Endothelial cell of umbilical vein (primary cell): Measurements from ENCODE around the gene LPP. TPM values are rescaled to one million over a fixed set of nuclear protein-coding genes. Genes with fewer than 3 reads are reported as not detected.

ENCODE experiments used
- BruUV-seq: library from RNA; stranded (reverse); fragments of 400-500 nt; replicated peaks from 2 replicates; lab custom pipeline; 2021; lab: Mats Ljungman, UMichigan
- CTCF ChIA-PET: fragments of 300-600, 350-600 bp; sonication (Branson Sonifier 250); formaldehyde crosslinking; loops from one replicate; lab custom pipeline; 2021; ENCODE audit warnings: antibody characterized with exemption, inconsistent platforms; lab: Charles Lee
- POLR2A ChIA-PET: fragments of 300-600, 350-600 bp; sonication (Branson Sonifier 250); formaldehyde crosslinking; loops from one replicate; lab custom pipeline; 2021; ENCODE audit warnings: antibody characterized with exemption, inconsistent platforms; lab: Charles Lee
- DNase-seq: peaks from one replicate; pipeline ENCODE4 v3.0.0-alpha.2; 2011; ENCODE audit warnings: low read depth, low spot score
- FAIRE-seq: peaks from 2 replicates; lab custom pipeline; 2011; peaks lifted over from hg19 to GRCh38; lab: Jason Lieb, UNC
- H2AFZ ChIP-seq: 2 replicates; pipeline ENCODE4 v1.6.0; 2012; ENCODE audit warnings: low read depth, low read length, control low read depth, inconsistent platforms
- H3K27ac ChIP-seq: 2 replicates; pipeline ENCODE4 v1.5.1; 2011; ENCODE audit warnings: low read depth, mild to moderate bottlenecking, control low read depth, low read length, moderate library complexity; ENCODE audit not compliant: insufficient read depth
- H3K27me3 ChIP-seq, 2 experiments: 2 replicates each; pipeline versions ENCODE4 v1.6.0 to v1.6.1; 2011; ENCODE audit warnings: low read length in 2 of 2, mixed read lengths in 1 of 2; ENCODE audit not compliant: control insufficient read depth in 2 of 2, insufficient read depth in 2 of 2
- H3K36me3 ChIP-seq, 2 experiments: 2 replicates in 1 of 2; 3 replicates in 1 of 2; pipeline ENCODE4 v1.5.1; 2011; ENCODE audit warnings: low read length in 2 of 2, mild to moderate bottlenecking in 1 of 2, moderate library complexity in 1 of 2; ENCODE audit not compliant: control insufficient read depth in 2 of 2, insufficient read depth in 2 of 2; ENCODE audit errors: extremely low read depth in 1 of 2
- H3K4me1 ChIP-seq: 3 replicates; pipeline ENCODE4 v1.5.1; 2011; ENCODE audit warnings: mild to moderate bottlenecking, low read length; ENCODE audit not compliant: control insufficient read depth, insufficient read depth; ENCODE audit errors: extremely low read depth
- H3K4me2 ChIP-seq: 2 replicates; pipeline ENCODE4 v1.6.1; 2011; ENCODE audit warnings: low read length, control low read depth, mixed read lengths; ENCODE audit not compliant: insufficient read depth
- H3K4me3 ChIP-seq, 3 experiments: fragments of 200-600 bp in 1 of 3; sonication (generic), shearing (Covaris generic) in 1 of 3; replicated peaks in 1 of 3; 2 replicates each; pipeline ENCODE4 v1.5.1; 2011 to 2016; ENCODE audit warnings: control low read depth in 3 of 3, low read length in 3 of 3, mild to moderate bottlenecking in 2 of 3, inconsistent platforms in 1 of 3, low read depth in 1 of 3, moderate library complexity in 1 of 3; ENCODE audit not compliant: insufficient read depth in 1 of 3
- H3K79me2 ChIP-seq: 2 replicates; pipeline ENCODE4 v1.6.0; 2012; ENCODE audit warnings: low read length, inconsistent platforms; ENCODE audit not compliant: control insufficient read depth, insufficient read depth
- H3K9ac ChIP-seq: replicated peaks from 2 replicates; pipeline ENCODE3; 2011; ENCODE audit warnings: low read length, control low read depth; ENCODE audit not compliant: insufficient read depth; ENCODE audit errors: extremely low read depth
- H3K9me1 ChIP-seq: replicated peaks from 3 replicates; pipeline ENCODE4 v1.6.0; 2011; ENCODE audit warnings: mild to moderate bottlenecking, low read length; ENCODE audit not compliant: control insufficient read depth, insufficient read depth; ENCODE audit errors: extremely low read depth
- H3K9me3 ChIP-seq: replicated peaks from 2 replicates; pipeline ENCODE4 v1.5.1; 2012; ENCODE audit warnings: low read length, inconsistent platforms; ENCODE audit not compliant: control insufficient read depth, insufficient read depth
- H4K20me1 ChIP-seq: replicated peaks from 2 replicates; pipeline ENCODE3; 2011; ENCODE audit warnings: mild to moderate bottlenecking, low read length; ENCODE audit not compliant: control insufficient read depth, insufficient read depth; ENCODE audit errors: extremely low read depth
- CTCF ChIP-seq, 2 donors: IDR thresholded peaks; 1 replicate in 1 of 2; 2 replicates in 1 of 2; pipeline ENCODE4 v1.5.1; 2011; ENCODE audit warnings: low read length in 2 of 2, mild to moderate bottlenecking in 2 of 2, moderate library complexity in 2 of 2, control low read depth in 1 of 2, inconsistent platforms in 1 of 2, low read depth in 1 of 2; ENCODE audit not compliant: insufficient read depth in 1 of 2; ENCODE audit errors: extremely low read depth in 1 of 2
- EZH2 ChIP-seq: IDR thresholded peaks from 2 replicates; pipeline ENCODE4 v1.6.1; 2012; ENCODE audit warnings: borderline replicate concordance, low read depth, mild to moderate bottlenecking, moderate library complexity, low read length, inconsistent platforms; ENCODE audit not compliant: severe bottlenecking
- FOS ChIP-seq: IDR thresholded peaks from 2 replicates; pipeline ENCODE4 v1.6.1; 2011; ENCODE audit warnings: mild to moderate bottlenecking, low read length, moderate library complexity, borderline replicate concordance; ENCODE audit not compliant: insufficient read depth
- GATA2 ChIP-seq: IDR thresholded peaks from 2 replicates; pipeline ENCODE4 v1.7.0; 2011; ENCODE audit warnings: low read depth, mild to moderate bottlenecking, moderate library complexity, mixed read lengths, low read length; ENCODE audit not compliant: insufficient read length, insufficient read depth
- JUN ChIP-seq: IDR thresholded peaks from 2 replicates; pipeline ENCODE4 v1.6.1; 2011; ENCODE audit warnings: borderline replicate concordance, low read depth; ENCODE audit not compliant: insufficient read length, insufficient read depth
- MAX ChIP-seq: IDR thresholded peaks from 2 replicates; pipeline ENCODE4 v1.6.1; 2011; ENCODE audit not compliant: insufficient read depth, insufficient read length
- MYC ChIP-seq: IDR thresholded peaks from one replicate; pipeline ENCODE4 v1.6.1; 2011; ENCODE audit warnings: mild to moderate bottlenecking, low read depth, low read length
- POLR2A ChIP-seq: IDR thresholded peaks from 2 replicates; pipeline ENCODE4 v1.6.1; 2012; ENCODE audit warnings: low read depth, mild to moderate bottlenecking, control low read depth, low read length
- POLR2AphosphoS5 ChIP-seq: IDR thresholded peaks from 2 replicates; pipeline ENCODE4 v1.6.1; 2012; ENCODE audit warnings: low read depth, mild to moderate bottlenecking, control low read depth, low read length, moderate library complexity; ENCODE audit not compliant: insufficient read depth
- dilution Hi-C: fragments of 300-500 bp; cut with MboI; formaldehyde crosslinking; loops from one replicate; pipeline ENCODE4 v1.15.0; 2019; ENCODE audit warnings: low sequenced_read_pairs; ENCODE audit not compliant: extremely low pct_ligation_motif_present
- intact Hi-C: fragments of 100-400 bp; cut with micrococcal nuclease; formaldehyde crosslinking; loops from one replicate; pipeline ENCODE4 v1.10.0; 2022
- polyA plus RNA-seq, 4 experiments: library from polyadenylated mRNA; depleted of rRNA in 3 of 4; stranded (reverse) in 3 of 4; unstranded in 1 of 4; fragments of >200 nt; gene quantifications; 2 replicates each; pipeline versions ENCODE4 v1.2.1 to v1.2.3, GENCODE V29; 2011 to 2012; ENCODE audit warnings: missing spikeins in 1 of 4
- total RNA-seq: library from RNA; stranded (reverse); gene quantifications from 2 replicates; pipeline ENCODE4 v1.2.3, GENCODE V29; 2021

Gene LPP
- total and polyA plus RNA-seq, 2 donors (not counting 3 experiments of a cell fraction or from before 2014, with no cell fraction given): 16.9 to 153 TPM

GRCh38 chr3:188292251-188292650, 138.3 kb downstream of the LPP start:
- ChIA-PET POLR2A (no interaction called here), CTCF (interaction anchor here (1.6 kb wide), 1 partner anchor 70 kb away, joined by 3 read pairs; no protein-coding TSS in a partner anchor)
- dilution Hi-C loops (no loop called here), intact Hi-C loops (loop anchor here (10.0 kb wide), 1 partner anchor 137 kb away; the partner anchor contains the start of gene LPP)
- FAIRE-seq: no peak
- Histone ChIP-seq H2AFZ (no peak overlapping the region), H3K36me3 (no peaks in the 10 kb centered on the region), H3K27ac (no peak overlapping the region), H3K9me1 (no peaks in the 10 kb centered on the region), H3K9ac (no peak overlapping the region), H4K20me1 (no peaks in the 10 kb centered on the region), H3K9me3 (no peaks in the 10 kb centered on the region), H3K27me3 (no peaks in the 10 kb centered on the region), H3K4me1 (peaks cover 33% of the 10 kb centered on the region), H3K79me2 (peaks cover 8% of the 10 kb centered on the region), H3K4me2 (no peak overlapping the region), H3K4me3 (no peak overlapping the region)
- no TSS peak for BruUV-seq
- no peak for TF ChIP-seq POLR2A
- TF ChIP-seq FOS: no peak
- TF ChIP-seq JUN: no peak
- TF ChIP-seq MYC: no peak
- TF ChIP-seq GATA2: no peak
- TF ChIP-seq CTCF (IDR thresholded peaks at IDR 0.05; ENCODE audit: extremely low read depth in 1 of 2, insufficient read depth in 1 of 2, low read depth in 1 of 2, low read length in 2 of 2): no peak
- TF ChIP-seq EZH2: no peak
- no peak for TF ChIP-seq POLR2AphosphoS5
- TF ChIP-seq MAX: no peak
- no peak for DNase-seq
